NCI-H2081 (cell line): ENCODE results near the gene SECTM1.

Experiments
- DNase-seq, 2 experiments: peaks; one replicate each; lab custom pipeline; 2025; lab: John Stamatoyannopoulos, UW

SECTM1 gene

DNA sequence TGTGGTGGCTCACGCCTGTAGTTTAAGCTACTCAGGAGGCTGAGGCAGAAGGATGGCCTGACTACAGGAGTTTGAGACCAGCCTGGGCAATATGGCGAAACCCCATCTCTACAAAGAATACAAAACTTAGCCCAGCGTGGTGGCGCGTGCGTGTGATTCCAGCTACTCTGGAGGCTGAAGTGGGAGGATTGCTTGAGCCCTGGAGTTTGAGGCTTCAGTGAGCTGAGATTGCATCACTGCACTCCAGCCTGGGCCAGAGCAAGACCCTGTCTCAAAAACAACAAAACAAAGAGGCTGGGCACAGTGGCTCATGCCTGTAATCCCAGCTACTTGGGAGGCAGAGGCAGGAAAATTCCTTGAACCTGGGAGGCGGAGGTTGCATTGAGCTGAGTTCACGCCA lies 53.0 kb downstream of the SECTM1 start:
- DNase-seq: no peak

DNA sequence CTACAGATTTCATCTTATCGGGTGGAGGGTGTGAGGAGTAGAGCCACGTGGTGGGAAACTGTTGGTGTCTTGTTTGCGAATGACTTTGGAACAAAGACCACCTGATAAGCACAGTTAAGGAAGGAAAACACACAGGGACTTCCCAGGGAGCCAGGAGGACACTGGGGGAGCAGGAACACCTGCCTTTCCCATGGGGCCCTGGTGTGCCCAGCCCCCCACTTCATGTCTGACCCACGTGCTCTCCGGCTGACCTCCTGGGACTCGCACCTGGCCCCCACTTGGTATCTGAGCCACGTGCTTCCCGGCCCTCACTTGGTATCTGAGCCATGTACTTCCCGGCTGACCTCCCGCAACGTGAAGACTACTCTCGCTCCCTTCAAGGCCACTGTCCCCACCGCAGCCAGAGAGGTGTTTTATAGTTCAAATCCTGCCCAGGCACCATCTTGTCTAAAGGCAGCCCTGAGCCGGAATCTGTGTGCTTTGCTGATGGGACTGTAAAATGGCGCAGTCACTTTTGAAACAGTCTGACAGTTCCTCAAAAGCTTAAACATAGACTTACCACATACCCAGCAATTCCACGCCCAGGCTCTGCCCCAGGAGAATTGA lies 54.7 kb downstream of the SECTM1 start:
- DNase-seq: peak in 1 of 2 experiments; percentile 53

GRCh38 chr17:82278308-82278707 lies 55.3 kb downstream of the SECTM1 start:
- DNase-seq: no peak

- no peak for DNase-seq
Observed at GRCh38 chr17:82277851-82278250, 55.7 kb downstream of the SECTM1 start.

GRCh38 chr17:82276938-82277337 lies 56.6 kb downstream of the SECTM1 start:
- DNase-seq: no peak

GRCh38 chr17:82275326-82275725 lies 58.2 kb downstream of the SECTM1 start:
- DNase-seq: no peak

DNA sequence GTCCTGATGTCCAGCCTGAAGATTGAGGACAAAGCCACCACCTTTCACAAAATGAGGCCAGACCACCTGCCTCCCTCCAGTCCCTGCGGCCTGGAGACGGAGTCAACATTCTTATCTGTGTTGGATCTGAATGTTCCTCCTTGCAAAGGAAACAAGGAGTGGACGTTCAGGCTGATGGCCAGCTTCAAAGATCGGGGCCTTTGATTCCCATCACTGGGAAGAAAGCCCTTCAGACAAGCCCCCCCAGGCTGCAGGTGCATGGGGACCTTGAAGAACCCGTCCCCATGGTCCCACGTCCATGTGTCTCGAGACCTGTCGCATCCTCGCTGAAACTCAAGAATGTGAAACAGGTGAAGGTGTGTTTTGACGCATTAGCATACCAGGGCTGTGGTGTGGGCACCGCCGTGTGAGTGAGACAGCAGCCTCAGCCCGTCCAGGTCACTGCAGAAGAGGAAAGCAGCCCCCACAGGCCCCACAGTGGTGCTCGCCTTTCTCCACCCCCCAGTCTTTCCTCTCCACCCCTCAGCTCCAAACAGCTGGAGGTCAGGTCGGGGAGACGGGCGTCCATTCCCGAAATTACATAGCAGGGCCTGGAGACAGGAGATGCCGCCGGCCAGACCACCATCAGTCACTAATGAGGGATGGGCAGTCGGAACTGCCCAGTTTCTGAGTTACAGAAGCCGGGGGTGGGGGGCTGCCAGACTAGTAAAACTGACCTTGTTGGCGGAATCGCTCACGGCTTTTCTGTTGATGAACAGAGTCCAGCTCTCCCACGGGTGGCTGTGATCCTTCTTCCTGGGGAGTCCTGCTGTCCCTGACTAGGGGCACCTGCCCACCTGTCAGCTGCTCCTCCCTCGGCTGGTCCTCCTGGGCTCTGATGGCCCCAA lies 59.2 kb downstream of the SECTM1 start:
- DNase-seq: no peak

- DNase-seq: peak; percentile 86 to 87
Observed at GRCh38 chr17:82273327-82274133, 60.0 kb downstream of the SECTM1 start, which contains the start of gene CSNK1D. Gene CSNK1D, minus strand, starts transcription at chr17:82273700. Its CDS starts 319 bp downstream, at chr17:82273381.

DNA sequence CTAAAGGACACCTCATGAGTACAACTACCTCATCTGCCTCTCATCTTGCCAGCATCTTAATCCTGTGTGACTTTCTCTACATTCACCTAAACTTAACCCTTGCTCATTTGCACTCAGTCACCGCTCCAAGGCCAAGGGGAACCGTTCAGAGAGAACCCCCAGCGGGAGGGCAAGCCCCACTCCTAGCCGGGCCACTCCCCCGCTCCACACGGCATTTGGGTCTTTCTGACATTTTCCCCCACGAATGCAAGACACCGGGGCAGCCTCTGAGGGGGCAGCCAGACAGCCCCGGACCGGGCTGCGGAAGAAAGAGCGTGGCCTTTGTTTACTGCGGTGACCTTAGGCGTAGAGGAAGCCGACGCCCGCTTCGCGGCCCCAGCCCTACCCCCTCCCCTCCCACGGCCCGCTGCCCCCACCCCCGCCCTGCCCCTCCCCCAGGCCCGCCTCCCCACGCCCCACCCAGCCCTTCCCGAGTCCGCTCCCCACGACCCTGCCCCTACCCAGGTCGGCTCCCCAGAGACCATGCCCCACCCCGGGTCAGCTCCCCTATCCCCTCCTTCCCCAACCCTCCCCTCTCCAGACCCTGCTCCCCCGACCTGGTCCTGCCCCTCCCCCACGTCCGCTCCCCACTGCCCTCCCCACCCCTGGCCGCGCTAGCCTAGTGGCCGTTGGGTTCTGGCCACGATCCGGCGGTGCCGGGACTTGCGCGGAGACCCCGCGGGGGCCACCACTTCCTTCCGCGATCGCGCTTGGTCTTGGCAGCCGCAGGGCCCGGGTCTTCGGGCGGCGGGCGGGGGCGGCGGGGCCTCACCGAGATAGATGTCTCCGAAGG lies 60.9 kb downstream of the SECTM1 start:
- DNase-seq: no peak

DNA sequence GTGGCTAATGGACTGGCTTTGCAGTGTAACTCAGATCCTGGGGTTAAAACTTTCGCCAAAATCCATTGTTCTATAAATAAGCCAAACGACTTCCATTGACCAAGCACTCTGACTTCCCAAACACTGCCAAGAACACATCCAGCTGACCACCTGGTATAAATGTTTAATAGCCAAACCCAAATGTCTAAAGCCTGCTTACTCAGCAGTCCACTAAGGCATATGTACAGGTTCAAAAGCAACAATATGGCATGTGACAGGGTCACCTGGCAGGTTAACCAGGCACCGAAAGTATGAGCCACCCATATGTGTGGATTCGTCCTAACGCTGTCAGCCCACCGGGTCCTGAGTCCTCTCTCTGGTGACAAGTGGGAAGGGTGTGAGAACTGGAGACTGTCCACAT lies 62.2 kb downstream of the SECTM1 start:
- no peak for DNase-seq
